Left renal cortex interstitium (tissue), 4 donors: ENCODE data around the gene SDHAF3. TPM values are rescaled to one million over a fixed set of nuclear protein-coding genes. Genes with fewer than 3 reads are reported as not detected.

ENCODE experiments used
- DNase-seq, 4 donors: peaks; one replicate each; pipeline ENCODE4 v3.0.0-alpha.2; 2013; ENCODE audit warnings: low read depth in 4 of 4, low spot score in 2 of 4, missing footprints in 1 of 4
- polyA plus RNA-seq, 4 donors: library from polyadenylated mRNA; unstranded; fragments of 120-200 nt; gene quantifications; one replicate each; pipeline ENCODE4 v1.2.1, GENCODE V29; 2013; ENCODE audit not compliant: insufficient read length in 4 of 4

SDHAF3 gene
- polyA plus RNA-seq, 4 donors, result 39.8 to 52.5 (median 46.1) TPM

GRCh38 chr7:97203957-97204356 lies 86.5 kb downstream of the SDHAF3 start:
- DNase-seq, result no peak

- DNase-seq, result no peak
These were observed 87.3 kb downstream of the SDHAF3 start for GRCh38 chr7:97204821-97205220.

DNA sequence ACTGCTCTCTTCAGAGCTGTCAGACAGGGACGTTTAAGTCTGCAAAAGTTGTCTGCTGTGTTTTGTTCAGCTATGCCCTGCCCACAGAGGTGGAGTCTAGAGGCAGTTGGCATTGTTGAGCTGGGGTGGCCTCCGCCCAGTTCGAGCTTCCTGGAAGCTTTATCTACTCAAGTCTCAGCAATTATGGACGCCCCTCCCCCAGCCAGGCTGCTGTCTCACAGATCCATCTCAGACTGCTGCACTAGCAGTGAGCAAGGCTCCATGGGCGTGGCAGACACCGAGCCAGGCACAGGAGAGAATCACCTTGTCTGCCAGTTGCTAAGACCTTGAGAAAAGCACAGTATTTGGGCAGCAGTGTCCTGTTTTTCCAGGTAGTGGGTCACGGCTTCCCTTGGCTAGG lies 98.1 kb downstream of the SDHAF3 start:
- no peak for DNase-seq

DNA sequence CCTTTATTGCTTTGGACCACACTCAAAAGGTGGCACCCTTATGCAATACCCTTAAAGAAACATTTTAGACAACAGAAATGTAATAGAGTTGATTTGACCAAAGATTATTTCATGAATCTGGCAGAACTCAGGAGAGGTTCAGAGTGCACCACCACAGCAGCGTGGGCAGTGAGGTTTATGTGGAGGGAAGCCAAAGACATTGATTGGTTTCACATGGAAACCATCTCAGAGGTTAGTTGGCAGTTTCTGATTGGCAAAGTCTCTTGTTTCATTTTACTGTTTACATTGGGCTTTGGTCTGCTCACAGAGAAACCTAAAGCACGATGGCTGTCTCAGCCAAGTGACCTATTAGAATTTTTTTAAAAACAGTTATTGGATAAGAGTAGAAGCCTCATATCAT lies 101.3 kb downstream of the SDHAF3 start:
- DNase-seq, result no peak

DNA sequence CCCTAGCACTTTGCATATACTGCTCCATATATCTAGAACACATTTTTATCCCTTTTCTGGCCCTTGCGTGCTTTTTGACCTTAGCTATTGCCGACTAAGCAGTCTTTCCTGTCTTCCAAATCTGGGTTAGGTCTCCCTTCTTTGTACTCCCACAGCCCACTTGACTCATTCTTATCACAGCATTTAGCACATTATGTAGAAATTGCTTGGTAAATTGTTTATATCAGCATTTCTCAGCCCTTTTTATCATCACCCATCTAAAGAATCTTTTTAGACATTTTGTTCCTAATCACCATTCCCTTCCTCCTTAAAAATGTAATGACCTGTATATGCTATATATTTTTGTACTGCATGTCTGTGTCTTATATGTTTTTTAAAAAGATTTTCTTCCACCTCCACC lies 101.7 kb downstream of the SDHAF3 start:
- DNase-seq, result no peak

DNA sequence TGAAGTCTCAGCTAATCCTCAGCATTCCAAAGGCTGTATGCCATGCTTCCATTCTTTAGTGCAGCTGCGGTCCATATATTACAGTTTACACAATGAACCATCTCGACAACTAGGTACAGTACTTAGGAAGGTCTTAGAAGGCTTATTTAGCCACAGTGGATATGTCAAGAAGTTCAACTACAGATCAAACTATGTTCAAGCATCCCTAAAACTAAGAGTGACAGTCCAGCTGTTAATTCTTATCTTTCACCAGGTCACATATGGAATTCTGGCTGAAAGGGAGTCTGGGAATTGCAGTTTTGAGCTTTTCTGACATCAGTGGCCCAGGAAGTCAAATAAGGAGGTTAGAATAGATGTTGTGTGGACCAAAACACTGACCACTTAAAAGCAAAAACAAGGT lies 106.8 kb downstream of the SDHAF3 start:
- DNase-seq, result no peak

DNA sequence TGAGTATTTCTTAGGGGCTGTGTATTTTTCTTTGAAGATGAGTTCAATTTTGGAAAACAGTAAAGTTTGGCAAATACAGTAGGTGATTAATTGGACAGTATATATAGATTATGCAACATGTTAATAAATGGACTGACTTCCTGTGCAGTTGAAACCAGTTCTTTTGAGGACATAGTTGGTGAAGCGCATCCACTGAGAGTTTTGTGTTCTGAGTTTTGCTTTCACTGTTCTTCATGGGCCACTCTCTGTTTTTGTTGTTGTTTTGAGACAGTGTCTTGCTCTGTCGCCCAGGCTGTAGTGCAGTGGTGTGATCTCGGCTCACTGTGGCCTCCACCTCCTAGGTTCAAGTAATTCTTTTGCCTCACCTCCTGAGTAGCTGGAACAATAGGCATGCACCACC lies 109.0 kb downstream of the SDHAF3 start:
- DNase-seq, result no peak

Other genes starting within 250 kb of the SDHAF3 start
- not detected for gene DLX6, start 112.1 kb upstream of the SDHAF3 start, polyA plus RNA-seq
- under 1 TPM in 1 of 4 donors, not detected in 3; 0.13 TPM for gene DLX5, start 92.9 kb upstream of the SDHAF3 start, polyA plus RNA-seq